Neural cell (in vitro differentiated cells): ENCODE measurements around the gene SRF.

Experiments used
- EP300 ChIP-seq: fragments of 450-650 bp; conservative IDR thresholded peaks from 2 replicates; pipeline ENCODE4 v1.6.1; 2014; ENCODE audit warnings: antibody characterized with exemption, mild to moderate bottlenecking, moderate library complexity; ENCODE audit not compliant: poor library complexity, severe bottlenecking
- EZH2 ChIP-seq: fragments of 200-600, 300-800 bp; shearing (Covaris generic), sonication (generic); IDR thresholded peaks from 2 replicates; pipeline ENCODE4 v1.6.1; 2014; ENCODE audit warnings: antibody characterized with exemption, low read length, borderline replicate concordance, mild to moderate bottlenecking; ENCODE audit not compliant: insufficient read depth, poor library complexity, severe bottlenecking
- MXI1 ChIP-seq: fragments of 450-650 bp; conservative IDR thresholded peaks from 2 replicates; pipeline ENCODE4 v1.6.1; 2014; ENCODE audit warnings: antibody characterized with exemption, mild to moderate bottlenecking; ENCODE audit not compliant: poor library complexity, severe bottlenecking
- POLR2AphosphoS5 ChIP-seq: IDR thresholded peaks from 2 replicates; pipeline ENCODE4 v1.6.1; 2012
- SMC3 ChIP-seq: fragments of 450-650 bp; conservative IDR thresholded peaks from 2 replicates; pipeline ENCODE4 v1.6.1; 2014; ENCODE audit warnings: antibody characterized with exemption, mild to moderate bottlenecking, moderate library complexity; ENCODE audit not compliant: poor library complexity
- TAF1 ChIP-seq: IDR thresholded peaks from 2 replicates; pipeline ENCODE4 v1.6.1; 2012; ENCODE audit warnings: low read depth
- TF ChIP-seq, protein P1 (sequence below): fragments of 450-650 bp; IDR thresholded peaks from 2 replicates; pipeline ENCODE4 v1.5.1; 2014; ENCODE audit warnings: antibody characterized with exemption, mild to moderate bottlenecking, moderate library complexity; ENCODE audit not compliant: poor library complexity, severe bottlenecking
- TF ChIP-seq, protein P2 (sequence below): IDR thresholded peaks from 2 replicates; pipeline ENCODE4 v1.6.1; 2012; ENCODE audit warnings: borderline replicate concordance

DNA sequence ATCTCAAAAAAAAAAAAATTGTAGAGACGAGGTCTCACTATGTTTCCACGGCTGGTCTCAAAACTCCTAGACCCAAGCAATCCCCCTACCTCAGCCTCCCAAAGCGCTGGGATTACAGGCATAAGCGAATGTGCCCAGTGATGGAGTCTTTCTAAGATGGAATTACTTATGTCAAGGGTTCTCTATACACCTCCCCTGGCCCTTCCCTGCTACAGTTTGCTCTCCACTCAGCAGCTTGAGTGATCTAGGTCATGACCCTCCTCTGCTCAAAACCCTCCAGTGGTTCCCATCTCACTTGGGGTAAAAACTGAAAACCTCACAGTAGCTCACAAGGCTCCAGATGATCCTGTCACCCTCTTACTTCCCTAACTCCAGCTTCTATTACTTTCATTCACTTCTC, 60.0 kb downstream of the SRF start:
- TF ChIP-seq SMC3 = no peak
- no peak for TF ChIP-seq POLR2AphosphoS5
- TF ChIP-seq, protein P1, sequence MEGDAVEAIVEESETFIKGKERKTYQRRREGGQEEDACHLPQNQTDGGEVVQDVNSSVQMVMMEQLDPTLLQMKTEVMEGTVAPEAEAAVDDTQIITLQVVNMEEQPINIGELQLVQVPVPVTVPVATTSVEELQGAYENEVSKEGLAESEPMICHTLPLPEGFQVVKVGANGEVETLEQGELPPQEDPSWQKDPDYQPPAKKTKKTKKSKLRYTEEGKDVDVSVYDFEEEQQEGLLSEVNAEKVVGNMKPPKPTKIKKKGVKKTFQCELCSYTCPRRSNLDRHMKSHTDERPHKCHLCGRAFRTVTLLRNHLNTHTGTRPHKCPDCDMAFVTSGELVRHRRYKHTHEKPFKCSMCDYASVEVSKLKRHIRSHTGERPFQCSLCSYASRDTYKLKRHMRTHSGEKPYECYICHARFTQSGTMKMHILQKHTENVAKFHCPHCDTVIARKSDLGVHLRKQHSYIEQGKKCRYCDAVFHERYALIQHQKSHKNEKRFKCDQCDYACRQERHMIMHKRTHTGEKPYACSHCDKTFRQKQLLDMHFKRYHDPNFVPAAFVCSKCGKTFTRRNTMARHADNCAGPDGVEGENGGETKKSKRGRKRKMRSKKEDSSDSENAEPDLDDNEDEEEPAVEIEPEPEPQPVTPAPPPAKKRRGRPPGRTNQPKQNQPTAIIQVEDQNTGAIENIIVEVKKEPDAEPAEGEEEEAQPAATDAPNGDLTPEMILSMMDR = no peak
- TF ChIP-seq EP300 = no peak
- TF ChIP-seq EZH2 = no peak
- TF ChIP-seq MXI1 = no peak
- TF ChIP-seq, protein P2, sequence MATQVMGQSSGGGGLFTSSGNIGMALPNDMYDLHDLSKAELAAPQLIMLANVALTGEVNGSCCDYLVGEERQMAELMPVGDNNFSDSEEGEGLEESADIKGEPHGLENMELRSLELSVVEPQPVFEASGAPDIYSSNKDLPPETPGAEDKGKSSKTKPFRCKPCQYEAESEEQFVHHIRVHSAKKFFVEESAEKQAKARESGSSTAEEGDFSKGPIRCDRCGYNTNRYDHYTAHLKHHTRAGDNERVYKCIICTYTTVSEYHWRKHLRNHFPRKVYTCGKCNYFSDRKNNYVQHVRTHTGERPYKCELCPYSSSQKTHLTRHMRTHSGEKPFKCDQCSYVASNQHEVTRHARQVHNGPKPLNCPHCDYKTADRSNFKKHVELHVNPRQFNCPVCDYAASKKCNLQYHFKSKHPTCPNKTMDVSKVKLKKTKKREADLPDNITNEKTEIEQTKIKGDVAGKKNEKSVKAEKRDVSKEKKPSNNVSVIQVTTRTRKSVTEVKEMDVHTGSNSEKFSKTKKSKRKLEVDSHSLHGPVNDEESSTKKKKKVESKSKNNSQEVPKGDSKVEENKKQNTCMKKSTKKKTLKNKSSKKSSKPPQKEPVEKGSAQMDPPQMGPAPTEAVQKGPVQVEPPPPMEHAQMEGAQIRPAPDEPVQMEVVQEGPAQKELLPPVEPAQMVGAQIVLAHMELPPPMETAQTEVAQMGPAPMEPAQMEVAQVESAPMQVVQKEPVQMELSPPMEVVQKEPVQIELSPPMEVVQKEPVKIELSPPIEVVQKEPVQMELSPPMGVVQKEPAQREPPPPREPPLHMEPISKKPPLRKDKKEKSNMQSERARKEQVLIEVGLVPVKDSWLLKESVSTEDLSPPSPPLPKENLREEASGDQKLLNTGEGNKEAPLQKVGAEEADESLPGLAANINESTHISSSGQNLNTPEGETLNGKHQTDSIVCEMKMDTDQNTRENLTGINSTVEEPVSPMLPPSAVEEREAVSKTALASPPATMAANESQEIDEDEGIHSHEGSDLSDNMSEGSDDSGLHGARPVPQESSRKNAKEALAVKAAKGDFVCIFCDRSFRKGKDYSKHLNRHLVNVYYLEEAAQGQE = no peak
- no peak for TF ChIP-seq TAF1
